ENCODE measurements around the gene PTPRN2.

- TF ChIP-seq EZH2 (IDR thresholded peaks at IDR 0.05; ENCODE audit: low read length, missing control alignments), result no peak
- no peak for TF ChIP-seq CTCF (conservative IDR thresholded peaks at IDR 0.05 in 1 of 2, IDR thresholded peaks at IDR 0.05 in 1 of 2; ENCODE audit: low read depth in 1 of 2, low read length in 2 of 2)
These were observed 61.8 kb downstream of the PTPRN2 start for GRCh38 chr7:158525648-158526484.

Data from fibroblast of lung (primary cell).